Fibroblast of pulmonary artery (primary cell): Measurements from ENCODE around the gene AGTR2.
"Not testable (repeated sequence)": the region's sequence is repeated elsewhere in the genome, so short reads cannot be mapped to it uniquely, and the experiment has no call there.

Experiments
- DNase-seq: peaks from one replicate; pipeline ENCODE4 v3.0.0-alpha.2; 2010; ENCODE audit warnings: low read depth
- H3K4me3 ChIP-seq: replicated peaks from 2 replicates; pipeline ENCODE4 v1.5.1; 2011; ENCODE audit warnings: low read depth, mild to moderate bottlenecking, control low read depth, low read length, moderate library complexity
- TF ChIP-seq, protein P1 (sequence below): IDR thresholded peaks from 2 replicates; pipeline ENCODE4 v1.5.1; 2011; ENCODE audit warnings: mild to moderate bottlenecking, control low read depth, low read length, inconsistent platforms; ENCODE audit errors: missing control alignments

Gene AGTR2, protein sequence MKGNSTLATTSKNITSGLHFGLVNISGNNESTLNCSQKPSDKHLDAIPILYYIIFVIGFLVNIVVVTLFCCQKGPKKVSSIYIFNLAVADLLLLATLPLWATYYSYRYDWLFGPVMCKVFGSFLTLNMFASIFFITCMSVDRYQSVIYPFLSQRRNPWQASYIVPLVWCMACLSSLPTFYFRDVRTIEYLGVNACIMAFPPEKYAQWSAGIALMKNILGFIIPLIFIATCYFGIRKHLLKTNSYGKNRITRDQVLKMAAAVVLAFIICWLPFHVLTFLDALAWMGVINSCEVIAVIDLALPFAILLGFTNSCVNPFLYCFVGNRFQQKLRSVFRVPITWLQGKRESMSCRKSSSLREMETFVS

DNA sequence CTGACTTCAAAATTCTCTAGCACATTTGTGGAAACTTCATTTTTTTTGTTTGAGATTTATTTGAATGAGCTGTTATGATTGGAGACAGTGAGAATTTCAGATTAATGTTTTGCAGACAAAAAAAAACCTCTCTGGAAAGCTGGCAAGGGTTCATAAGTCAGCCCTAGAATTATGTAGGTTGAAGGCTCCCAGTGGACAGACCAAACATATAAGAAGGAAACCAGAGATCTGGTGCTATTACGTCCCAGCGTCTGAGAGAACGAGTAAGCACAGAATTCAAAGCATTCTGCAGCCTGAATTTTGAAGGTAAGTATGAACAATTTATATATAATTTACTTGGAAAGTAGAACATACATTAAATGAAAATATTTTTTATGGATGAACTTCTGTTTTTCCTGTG lies at the start of gene AGTR2:
AGTR2 (plus strand) TSS at position 234 of the 400 bp plus-strand sequence. CDS start 1,537 bp downstream, outside the sequence.
- TF ChIP-seq, protein P1, sequence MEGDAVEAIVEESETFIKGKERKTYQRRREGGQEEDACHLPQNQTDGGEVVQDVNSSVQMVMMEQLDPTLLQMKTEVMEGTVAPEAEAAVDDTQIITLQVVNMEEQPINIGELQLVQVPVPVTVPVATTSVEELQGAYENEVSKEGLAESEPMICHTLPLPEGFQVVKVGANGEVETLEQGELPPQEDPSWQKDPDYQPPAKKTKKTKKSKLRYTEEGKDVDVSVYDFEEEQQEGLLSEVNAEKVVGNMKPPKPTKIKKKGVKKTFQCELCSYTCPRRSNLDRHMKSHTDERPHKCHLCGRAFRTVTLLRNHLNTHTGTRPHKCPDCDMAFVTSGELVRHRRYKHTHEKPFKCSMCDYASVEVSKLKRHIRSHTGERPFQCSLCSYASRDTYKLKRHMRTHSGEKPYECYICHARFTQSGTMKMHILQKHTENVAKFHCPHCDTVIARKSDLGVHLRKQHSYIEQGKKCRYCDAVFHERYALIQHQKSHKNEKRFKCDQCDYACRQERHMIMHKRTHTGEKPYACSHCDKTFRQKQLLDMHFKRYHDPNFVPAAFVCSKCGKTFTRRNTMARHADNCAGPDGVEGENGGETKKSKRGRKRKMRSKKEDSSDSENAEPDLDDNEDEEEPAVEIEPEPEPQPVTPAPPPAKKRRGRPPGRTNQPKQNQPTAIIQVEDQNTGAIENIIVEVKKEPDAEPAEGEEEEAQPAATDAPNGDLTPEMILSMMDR, result no peak
- no peak for DNase-seq
- H3K4me3 ChIP-seq, result no peak within 1 kb of the TSS

DNA sequence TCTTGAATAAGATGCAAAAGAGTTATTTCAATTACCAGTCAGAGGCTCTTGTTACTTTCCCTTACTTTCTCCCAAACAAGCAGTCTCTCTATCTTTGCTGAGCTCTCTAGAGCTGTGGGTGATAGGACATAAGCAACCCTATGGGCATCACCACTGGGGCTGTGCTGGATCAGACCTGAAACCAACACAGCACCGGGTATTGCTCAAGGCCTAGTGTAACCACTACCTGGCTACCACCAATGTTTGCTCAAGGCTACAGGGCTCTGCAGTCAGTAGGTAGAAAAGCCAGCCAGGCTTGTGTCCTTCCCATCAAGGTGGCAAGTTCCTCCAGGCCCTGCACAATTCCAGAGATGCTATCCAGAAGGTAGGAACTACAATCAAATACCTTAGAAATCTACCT lies 35.3 kb upstream of the AGTR2 start:
- TF ChIP-seq, protein P1, result no peak
- DNase-seq, result no peak
- no peak overlapping the region for H3K4me3 ChIP-seq

DNA sequence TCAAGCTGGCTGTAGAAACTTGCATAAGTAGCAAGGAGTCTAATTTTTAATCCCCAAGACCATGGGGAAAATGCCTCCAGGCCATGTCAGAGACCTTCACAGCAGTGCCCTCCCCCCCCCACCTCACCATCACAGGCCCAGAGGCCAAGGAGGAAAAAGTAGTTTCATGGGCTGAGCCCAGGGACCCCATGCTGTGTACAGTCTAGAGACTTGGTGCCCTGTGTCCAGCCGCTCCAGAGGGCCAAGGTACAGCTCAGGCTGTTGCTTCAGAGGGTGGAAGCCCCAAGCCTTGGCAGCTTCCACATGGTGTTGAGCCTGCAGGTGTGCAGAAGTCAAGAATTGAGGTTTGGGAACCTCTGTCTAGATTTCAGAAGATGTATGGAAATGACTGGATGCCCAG lies 29.3 kb upstream of the AGTR2 start:
- not testable (repeated sequence) for DNase-seq, H3K4me3 ChIP-seq

DNA sequence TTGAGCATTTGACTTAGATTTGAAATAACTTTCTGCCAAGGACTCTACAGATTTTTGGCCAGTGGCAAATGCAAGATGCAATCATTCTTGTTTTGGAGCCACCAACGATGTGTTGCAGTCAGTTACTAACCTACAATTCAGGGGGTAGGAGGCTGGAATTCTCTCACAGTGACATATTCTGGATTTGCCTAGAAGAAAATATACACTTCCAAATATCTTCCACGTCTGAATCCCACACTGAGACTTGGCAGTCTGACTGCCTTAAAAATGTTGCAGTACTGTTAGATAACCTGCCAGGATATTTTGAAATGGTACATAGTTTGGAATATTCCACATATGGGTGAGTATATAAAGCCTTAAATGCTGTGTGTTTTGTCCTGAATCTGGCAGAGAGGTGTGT lies 27.6 kb upstream of the AGTR2 start:
- no peak for DNase-seq
- no peak overlapping the region for H3K4me3 ChIP-seq
- TF ChIP-seq, protein P1, result no peak

DNA sequence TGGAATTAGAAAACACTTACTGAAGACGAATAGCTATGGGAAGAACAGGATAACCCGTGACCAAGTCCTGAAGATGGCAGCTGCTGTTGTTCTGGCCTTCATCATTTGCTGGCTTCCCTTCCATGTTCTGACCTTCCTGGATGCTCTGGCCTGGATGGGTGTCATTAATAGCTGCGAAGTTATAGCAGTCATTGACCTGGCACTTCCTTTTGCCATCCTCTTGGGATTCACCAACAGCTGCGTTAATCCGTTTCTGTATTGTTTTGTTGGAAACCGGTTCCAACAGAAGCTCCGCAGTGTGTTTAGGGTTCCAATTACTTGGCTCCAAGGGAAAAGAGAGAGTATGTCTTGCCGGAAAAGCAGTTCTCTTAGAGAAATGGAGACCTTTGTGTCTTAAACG lies 2.4 kb downstream of the AGTR2 start:
- DNase-seq, result no peak
- TF ChIP-seq, protein P1, result no peak
- H3K4me3 ChIP-seq, result no peak overlapping the region

DNA sequence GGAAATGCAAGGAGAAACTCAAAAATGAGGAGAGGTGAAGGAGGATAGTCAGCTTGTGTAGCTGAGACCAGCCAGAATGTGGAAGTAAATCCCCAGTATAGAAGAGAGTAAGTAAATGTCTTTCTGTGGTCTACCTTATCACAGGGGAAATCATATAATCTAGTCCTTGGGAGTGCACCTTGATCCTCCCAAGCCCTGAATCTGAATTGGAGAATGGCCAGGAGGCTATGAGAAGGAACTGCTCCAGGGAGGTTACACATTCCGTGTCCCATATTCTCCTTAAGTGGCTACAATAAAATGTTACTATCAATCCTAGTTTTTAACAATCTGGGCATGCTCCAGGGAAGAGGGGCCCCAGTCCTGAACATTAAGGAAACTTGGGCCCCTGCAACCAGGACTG lies 10.8 kb downstream of the AGTR2 start:
- DNase-seq, result no peak
- H3K4me3 ChIP-seq, result no peak overlapping the region
- TF ChIP-seq, protein P1, result no peak

DNA sequence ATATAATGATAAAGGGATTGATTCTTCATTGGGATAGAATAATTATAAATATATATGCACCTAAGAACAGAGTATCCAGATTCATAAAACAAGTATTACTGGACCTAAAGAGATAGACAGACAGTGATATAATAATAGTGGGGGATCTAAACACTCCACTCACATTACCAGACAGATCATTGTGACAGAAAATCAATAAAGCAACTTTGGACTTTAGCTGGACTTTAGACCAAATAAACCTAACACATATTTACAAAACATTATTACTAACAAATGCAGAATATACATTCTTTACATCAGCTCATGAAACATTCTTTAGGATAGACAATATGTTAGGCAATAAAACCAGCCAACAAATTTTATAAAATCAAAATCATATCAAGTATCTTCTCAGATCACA lies 14.6 kb downstream of the AGTR2 start:
- no peak for DNase-seq
- TF ChIP-seq, protein P1, result no peak

More for the DNA sequence above, 14.6 kb downstream of the AGTR2 start:
- H3K4me3 ChIP-seq, result no peak overlapping the region
